MM.1S (cell line): ENCODE data around the gene TLR6.

Source experiments
- DNase-seq: peaks from one replicate; pipeline ENCODE4 v3.0.0-alpha.2; 2015
- H2AFZ ChIP-seq: fragments of 300-600 bp; sonication (generic); 2 replicates; pipeline ENCODE4 v1.6.0; 2016; ENCODE audit warnings: antibody characterized with exemption, low read length
- H3F3A ChIP-seq: fragments of 300-600 bp; sonication (generic); 2 replicates; pipeline ENCODE4 v1.6.1; 2016; ENCODE audit warnings: mild to moderate bottlenecking, antibody characterized with exemption, low read length, moderate library complexity, mixed read lengths; ENCODE audit not compliant: insufficient read depth
- H3K27ac ChIP-seq: fragments of 300-600 bp; sonication (generic); 2 replicates; pipeline ENCODE4 v1.5.1; 2016; ENCODE audit warnings: mild to moderate bottlenecking, low read length
- H3K27me3 ChIP-seq: fragments of 300-600 bp; sonication (generic); replicated peaks from 2 replicates; pipeline ENCODE4 v1.6.0; 2016; ENCODE audit warnings: low read length; ENCODE audit not compliant: insufficient read depth
- H3K36me3 ChIP-seq: fragments of 300-600 bp; sonication (generic); replicated peaks from 2 replicates; pipeline ENCODE4 v1.6.1; 2016; ENCODE audit warnings: mild to moderate bottlenecking, low read length, mixed read lengths; ENCODE audit not compliant: insufficient read depth
- H3K4me1 ChIP-seq: fragments of 300-600 bp; sonication (generic); 2 replicates; pipeline ENCODE4 v1.6.1; 2016; ENCODE audit warnings: low read length, mixed read lengths
- H3K4me2 ChIP-seq: fragments of 300-600 bp; sonication (generic); 2 replicates; pipeline ENCODE4 v1.6.0; 2016; ENCODE audit warnings: low read depth, low read length
- H3K4me3 ChIP-seq: fragments of 300-600 bp; sonication (generic); 2 replicates; pipeline ENCODE4 v1.5.1; 2016; ENCODE audit warnings: low read length, mixed read lengths
- H3K79me2 ChIP-seq: fragments of 300-600 bp; sonication (generic); 2 replicates; pipeline ENCODE4 v1.6.1; 2016; ENCODE audit warnings: mixed run types, low read length, mixed read lengths
- H3K9ac ChIP-seq: fragments of 300-600 bp; sonication (generic); 2 replicates; pipeline ENCODE4 v1.6.1; 2016; ENCODE audit warnings: low read length, mixed read lengths
- H3K9me2 ChIP-seq: fragments of 300-600 bp; sonication (generic); replicated peaks from 2 replicates; pipeline ENCODE4 v1.6.1; 2016; ENCODE audit warnings: mild to moderate bottlenecking, low read length, mixed read lengths; ENCODE audit not compliant: insufficient read depth
- H3K9me3 ChIP-seq: fragments of 300-600 bp; sonication (generic); replicated peaks from 2 replicates; pipeline ENCODE4 v1.6.1; 2016; ENCODE audit warnings: mild to moderate bottlenecking, low read length, mixed read lengths; ENCODE audit not compliant: insufficient read depth
- H4K20me1 ChIP-seq: fragments of 300-600 bp; sonication (generic); 2 replicates; pipeline ENCODE4 v1.6.1; 2016; ENCODE audit warnings: mild to moderate bottlenecking, low read length, moderate library complexity, mixed read lengths; ENCODE audit not compliant: insufficient read depth
- CTCF ChIP-seq: fragments of 300-600 bp; sonication (generic); IDR thresholded peaks from 2 replicates; pipeline ENCODE4 v1.5.1; 2016; ENCODE audit warnings: antibody characterized with exemption, low read length, mixed read lengths
- EZH2 ChIP-seq: fragments of 300-600 bp; sonication (generic); optimal IDR thresholded peaks from 2 replicates; pipeline ENCODE3; 2017; ENCODE audit warnings: low read depth, mild to moderate bottlenecking, antibody characterized with exemption, low read length, mixed read lengths
- EZH2phosphoT487 ChIP-seq: fragments of 300-600 bp; sonication (generic); IDR thresholded peaks from 2 replicates; pipeline ENCODE4 v1.6.1; 2018; ENCODE audit warnings: antibody characterized with exemption, low read length

TLR6 gene

GRCh38 chr4:38876636-38877035 lies 20.0 kb upstream of the TLR6 start:
- Histone ChIP-seq H4K20me1 (no peaks in the 10 kb centered on the region), H3K4me1 (no peaks in the 10 kb centered on the region), H3K9me2 (no peaks in the 10 kb centered on the region), H3K9ac (no peak overlapping the region), H3K4me3 (no peak overlapping the region), H3K4me2 (no peak overlapping the region), H3K27ac (no peak overlapping the region), H3K79me2 (no peaks in the 10 kb centered on the region), H2AFZ (no peak overlapping the region), H3K36me3 (no peaks in the 10 kb centered on the region), H3F3A (no peaks in the 10 kb centered on the region), H3K27me3 (no peaks in the 10 kb centered on the region), H3K9me3 (no peaks in the 10 kb centered on the region)
- DNase-seq: no peak
- TF ChIP-seq EZH2phosphoT487 (no peak), EZH2 (no peak), CTCF (no peak)

GRCh38 chr4:38873290-38873944 lies 16.8 kb upstream of the TLR6 start:
- H3K9me2 ChIP-seq: no peaks in the 10 kb centered on the region
- no peak for DNase-seq
- H3K9ac ChIP-seq: no peak overlapping the region
- H3K4me2 ChIP-seq: no peak overlapping the region
- no peaks in the 10 kb centered on the region for H3K27me3 ChIP-seq
- H3F3A ChIP-seq: no peaks in the 10 kb centered on the region
- H3K27ac ChIP-seq: no peak overlapping the region
- no peaks in the 10 kb centered on the region for H4K20me1 ChIP-seq
- no peaks in the 10 kb centered on the region for H3K79me2 ChIP-seq
- no peaks in the 10 kb centered on the region; the same call in 1 of the 2 replicates for H3K4me1 ChIP-seq
- H3K4me3 ChIP-seq: no peak overlapping the region
- no peaks in the 10 kb centered on the region for H3K9me3 ChIP-seq
- no peaks in the 10 kb centered on the region for H3K36me3 ChIP-seq
- no peak overlapping the region for H2AFZ ChIP-seq
- TF ChIP-seq EZH2phosphoT487 (no peak), CTCF (0 out of 2 replicates have a peak, but pooled peaks have one; percentile 3), EZH2 (no peak)

- H4K20me1 ChIP-seq: no peaks in the 10 kb centered on the region
- no peaks in the 10 kb centered on the region for H3K27me3 ChIP-seq
- no peaks in the 10 kb centered on the region; the same call in 1 of the 2 replicates for H3K4me1 ChIP-seq
- H3K4me3 ChIP-seq: no peak overlapping the region
- no peak for DNase-seq
- H3K9ac ChIP-seq: no peak overlapping the region
- no peak overlapping the region for H3K27ac ChIP-seq
- no peaks in the 10 kb centered on the region for H3K9me3 ChIP-seq
- no peaks in the 10 kb centered on the region for H3K36me3 ChIP-seq
- H3F3A ChIP-seq: no peaks in the 10 kb centered on the region
- no peak overlapping the region for H3K4me2 ChIP-seq
- H3K9me2 ChIP-seq: no peaks in the 10 kb centered on the region
- no peak for TF ChIP-seq EZH2phosphoT487
- TF ChIP-seq CTCF: no peak
- TF ChIP-seq EZH2: no peak
- no peaks in the 10 kb centered on the region for H3K79me2 ChIP-seq
- no peak overlapping the region for H2AFZ ChIP-seq
Observed at GRCh38 chr4:38872620-38873019, 16.0 kb upstream of the TLR6 start.
